Astrocyte (in vitro differentiated cells and primary cell): ENCODE data around the gene CERS6. TPM values are rescaled to one million over a fixed set of nuclear protein-coding genes. Genes with fewer than 3 reads are reported as not detected.

Source experiments
- DNase-seq: peaks from one replicate; pipeline ENCODE4 v3.0.0-alpha.2; 2010; ENCODE audit warnings: low read depth
- FAIRE-seq: peaks from 2 replicates; lab custom pipeline; 2011; peaks lifted over from hg19 to GRCh38; lab: Jason Lieb, UNC
- H2AFZ ChIP-seq: 2 replicates; pipeline ENCODE4 v1.6.0; 2012; ENCODE audit warnings: low read depth, low read length, inconsistent platforms
- H3K27ac ChIP-seq: 2 replicates; pipeline ENCODE4 v1.5.1; 2011; ENCODE audit warnings: low read depth, low read length, inconsistent platforms
- H3K27me3 ChIP-seq: 2 replicates; pipeline ENCODE4 v1.6.0; 2011; ENCODE audit warnings: low read length, inconsistent platforms; ENCODE audit not compliant: insufficient read depth
- H3K36me3 ChIP-seq: 2 replicates; pipeline ENCODE4 v1.5.1; 2011; ENCODE audit warnings: low read length, inconsistent platforms; ENCODE audit not compliant: insufficient read depth
- H3K4me1 ChIP-seq: 2 replicates; pipeline ENCODE4 v1.5.1; 2011; ENCODE audit warnings: low read length, inconsistent platforms; ENCODE audit not compliant: insufficient read depth
- H3K4me2 ChIP-seq: 2 replicates; pipeline ENCODE4 v1.6.0; 2012; ENCODE audit warnings: low read length, inconsistent platforms
- H3K4me3 ChIP-seq: 2 replicates; pipeline ENCODE4 v1.5.1; 2011; ENCODE audit warnings: low read depth, mild to moderate bottlenecking, low read length, inconsistent platforms; ENCODE audit not compliant: insufficient read depth
- H3K79me2 ChIP-seq: 2 replicates; pipeline ENCODE4 v1.6.0; 2012; ENCODE audit warnings: mild to moderate bottlenecking, low read length, inconsistent platforms; ENCODE audit not compliant: insufficient read depth
- H3K9ac ChIP-seq: 2 replicates; pipeline ENCODE4 v1.6.0; 2012; ENCODE audit warnings: mild to moderate bottlenecking, low read length, inconsistent platforms
- H3K9me3 ChIP-seq: 2 replicates; pipeline ENCODE4 v1.5.1; 2012; ENCODE audit warnings: low read depth, mild to moderate bottlenecking, low read length, inconsistent platforms; ENCODE audit not compliant: insufficient read depth
- H4K20me1 ChIP-seq: 2 replicates; pipeline ENCODE4 v1.6.0; 2012; ENCODE audit warnings: low read length, inconsistent platforms; ENCODE audit not compliant: insufficient read depth
- H3K27ac Mint-ChIP-seq: one replicate; pipeline ENCODE4 v1.8.0; 2021; ENCODE audit warnings: mild to moderate bottlenecking, mixed read lengths; ENCODE audit not compliant: unreplicated experiment
- H3K27me3 Mint-ChIP-seq: one replicate; pipeline ENCODE4 v1.8.0; 2021; ENCODE audit warnings: low read depth, mixed read lengths; ENCODE audit not compliant: unreplicated experiment
- H3K36me3 Mint-ChIP-seq: one replicate; pipeline ENCODE4 v1.8.0; 2021; ENCODE audit warnings: low read depth, mixed read lengths; ENCODE audit not compliant: unreplicated experiment
- H3K4me1 Mint-ChIP-seq: one replicate; pipeline ENCODE4 v1.8.0; 2021; ENCODE audit warnings: low read depth, mixed read lengths; ENCODE audit not compliant: unreplicated experiment
- H3K4me3 Mint-ChIP-seq: one replicate; pipeline ENCODE4 v1.8.0; 2021; ENCODE audit warnings: mild to moderate bottlenecking, moderate library complexity, mixed read lengths; ENCODE audit not compliant: unreplicated experiment
- H3K9me3 Mint-ChIP-seq: one replicate; pipeline ENCODE4 v1.8.0; 2021; ENCODE audit warnings: mild to moderate bottlenecking, mixed read lengths; ENCODE audit not compliant: unreplicated experiment
- CTCF ChIP-seq: IDR thresholded peaks from 2 replicates; pipeline ENCODE4 v1.5.1; 2011; ENCODE audit warnings: low read depth, mild to moderate bottlenecking, inconsistent platforms, low read length, moderate library complexity; ENCODE audit not compliant: insufficient read depth
- EZH2 ChIP-seq: IDR thresholded peaks from 2 replicates; pipeline ENCODE4 v1.6.1; 2012; ENCODE audit warnings: mild to moderate bottlenecking, low read length, inconsistent platforms; ENCODE audit not compliant: insufficient read depth
- total RNA-seq: library from RNA; stranded (reverse); gene quantifications from 2 replicates; pipeline ENCODE4 v1.2.1, GENCODE V29; 2021

CERS6 gene
- total RNA-seq, 1 donor from 2014 or later = 23.4 TPM

GRCh38 chr2:168645696-168646338 is 189.7 kb downstream of the CERS6 start:
- peaks cover 3% of the 10 kb centered on the region for H3K4me1 Mint-ChIP-seq
- no peak for DNase-seq
- Histone ChIP-seq H4K20me1 (no peaks in the 10 kb centered on the region), H3K27me3 (no peaks in the 10 kb centered on the region), H3K27ac (no peak overlapping the region), H3K36me3 (no peaks in the 10 kb centered on the region), H2AFZ (no peak overlapping the region), H3K79me2 (no peaks in the 10 kb centered on the region), H3K4me1 (no peaks in the 10 kb centered on the region), H3K9ac (no peak overlapping the region), H3K4me3 (no peak overlapping the region), H3K4me2 (no peak overlapping the region), H3K9me3 (no peaks in the 10 kb centered on the region)
- no peaks in the 10 kb centered on the region for H3K36me3 Mint-ChIP-seq
- H3K4me3 Mint-ChIP-seq = no peak overlapping the region
- FAIRE-seq = no peak
- no peak for TF ChIP-seq EZH2
- H3K27me3 Mint-ChIP-seq = no peaks in the 10 kb centered on the region
- H3K9me3 Mint-ChIP-seq = peaks cover 3% of the 10 kb centered on the region
- H3K27ac Mint-ChIP-seq = no peak overlapping the region

GRCh38 chr2:168649105-168649504 is 193.0 kb downstream of the CERS6 start:
- Histone ChIP-seq H3K4me2 (no peak overlapping the region), H3K27me3 (no peaks in the 10 kb centered on the region), H3K27ac (no peak overlapping the region), H3K4me1 (no peaks in the 10 kb centered on the region), H3K4me3 (no peak overlapping the region), H4K20me1 (no peaks in the 10 kb centered on the region), H2AFZ (no peak overlapping the region), H3K9ac (no peak overlapping the region), H3K36me3 (no peaks in the 10 kb centered on the region), H3K9me3 (no peaks in the 10 kb centered on the region), H3K79me2 (no peaks in the 10 kb centered on the region)
- H3K4me1 Mint-ChIP-seq = peaks cover 3% of the 10 kb centered on the region
- H3K27ac Mint-ChIP-seq = no peak overlapping the region
- no peaks in the 10 kb centered on the region for H3K9me3 Mint-ChIP-seq
- no peak overlapping the region for H3K4me3 Mint-ChIP-seq
- H3K27me3 Mint-ChIP-seq = no peaks in the 10 kb centered on the region
- no peak for FAIRE-seq
- no peaks in the 10 kb centered on the region for H3K36me3 Mint-ChIP-seq
- TF ChIP-seq CTCF = no peak
- TF ChIP-seq EZH2 = no peak
- no peak for DNase-seq

GRCh38 chr2:168649562-168649961 is 193.5 kb downstream of the CERS6 start:
- Histone ChIP-seq H4K20me1 (no peaks in the 10 kb centered on the region), H3K36me3 (no peaks in the 10 kb centered on the region), H3K4me1 (no peaks in the 10 kb centered on the region), H3K4me2 (no peak overlapping the region), H3K79me2 (no peaks in the 10 kb centered on the region), H3K9ac (no peak overlapping the region), H3K27ac (no peak overlapping the region), H3K9me3 (no peaks in the 10 kb centered on the region), H3K4me3 (no peak overlapping the region), H2AFZ (no peak overlapping the region), H3K27me3 (no peaks in the 10 kb centered on the region)
- peaks cover 3% of the 10 kb centered on the region for H3K4me1 Mint-ChIP-seq
- no peaks in the 10 kb centered on the region for H3K27me3 Mint-ChIP-seq
- TF ChIP-seq CTCF (no peak), EZH2 (no peak)
- no peaks in the 10 kb centered on the region for H3K36me3 Mint-ChIP-seq
- H3K9me3 Mint-ChIP-seq = no peaks in the 10 kb centered on the region
- FAIRE-seq (no peak), DNase-seq (no peak)
- no peak overlapping the region for H3K27ac Mint-ChIP-seq
- H3K4me3 Mint-ChIP-seq = no peak overlapping the region
